ENCODE results near the gene CASS4. TPM values are rescaled to one million over a fixed set of nuclear protein-coding genes. Genes with fewer than 3 reads are reported as not detected.

The CASS4 gene
- total and polyA plus RNA-seq, 4 donors, result 0.26 to 1.6 (median 1.1) TPM

DNA sequence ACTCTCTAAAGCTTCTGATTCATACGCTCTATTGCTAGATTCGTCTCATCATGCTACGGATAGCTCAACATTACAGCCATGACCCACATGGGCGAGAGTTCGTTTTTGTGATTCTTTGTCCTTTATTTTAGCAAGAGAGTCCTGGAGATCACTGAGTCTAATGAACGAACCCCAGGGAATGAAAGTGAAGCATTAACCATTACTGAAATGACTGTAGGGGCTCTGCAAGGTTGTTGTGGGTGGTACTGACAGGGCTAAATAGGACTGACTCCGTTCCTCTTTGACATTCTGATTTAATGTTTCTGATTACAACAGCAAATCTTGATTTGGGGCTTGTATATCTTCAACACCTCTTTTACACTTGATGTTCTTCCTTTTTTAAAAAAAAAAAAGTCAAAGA, 42.7 kb downstream of the CASS4 start:
- Histone ChIP-seq H3K9ac (ENCODE audit: low read depth in 1 of 2, low read length in 2 of 2) (no peak overlapping the region), H3K9me3 (ENCODE audit: control insufficient read depth in 4 of 4, low read length in 3 of 4) (no peaks in the 10 kb centered on the region), H3K27ac (ENCODE audit: low read depth in 1 of 2, low read length in 2 of 2) (no peak overlapping the region), H3K36me3 (ENCODE audit: control insufficient read depth in 4 of 4, insufficient read depth in 3 of 4, low read depth in 1 of 4, low read length in 3 of 4) (peaks cover 0 to 13% (median 2%) of the 10 kb centered on the region in 4 donors), H3K27me3 (ENCODE audit: control insufficient read depth in 4 of 4, insufficient read depth in 4 of 4, low read length in 3 of 4) (no peaks in the 10 kb centered on the region), H3K4me3 (ENCODE audit: low read depth in 1 of 3, low read length in 3 of 3) (no peak overlapping the region), H3K4me1 (ENCODE audit: control insufficient read depth in 4 of 4, insufficient read depth in 4 of 4, low read length in 3 of 4) (no peaks in the 10 kb centered on the region)
- no peak for DNase-seq (ENCODE audit: low spot score)
- TF ChIP-seq RAD21 (IDR thresholded peaks at IDR 0.05) (no peak), SP1 (IDR thresholded peaks at IDR 0.05) (no peak), FOXA1 (IDR thresholded peaks at IDR 0.05) (no peak), HNF4G (IDR thresholded peaks at IDR 0.05) (no peak), GABPA (IDR thresholded peaks at IDR 0.05 in 1 of 2, conservative IDR thresholded peaks at IDR 0.05 in 1 of 2) (no peak), FOXA2 (IDR thresholded peaks at IDR 0.05) (no peak), ATF3 (IDR thresholded peaks at IDR 0.05) (no peak), RXRA (IDR thresholded peaks at IDR 0.05) (no peak), JUND (IDR thresholded peaks at IDR 0.05) (no peak), EGR1 (IDR thresholded peaks at IDR 0.05; ENCODE audit: low read depth in 2 of 2) (no peak), TAF1 (conservative IDR thresholded peaks at IDR 0.05) (no peak), NR2F2 (IDR thresholded peaks at IDR 0.05) (no peak), HNF4A (conservative IDR thresholded peaks at IDR 0.05) (no peak), CTCF (IDR thresholded peaks at IDR 0.05; ENCODE audit: low read depth, low read length, missing input control) (no peak), YY1 (IDR thresholded peaks at IDR 0.05) (no peak)
- TF ChIP-seq, protein P1, sequence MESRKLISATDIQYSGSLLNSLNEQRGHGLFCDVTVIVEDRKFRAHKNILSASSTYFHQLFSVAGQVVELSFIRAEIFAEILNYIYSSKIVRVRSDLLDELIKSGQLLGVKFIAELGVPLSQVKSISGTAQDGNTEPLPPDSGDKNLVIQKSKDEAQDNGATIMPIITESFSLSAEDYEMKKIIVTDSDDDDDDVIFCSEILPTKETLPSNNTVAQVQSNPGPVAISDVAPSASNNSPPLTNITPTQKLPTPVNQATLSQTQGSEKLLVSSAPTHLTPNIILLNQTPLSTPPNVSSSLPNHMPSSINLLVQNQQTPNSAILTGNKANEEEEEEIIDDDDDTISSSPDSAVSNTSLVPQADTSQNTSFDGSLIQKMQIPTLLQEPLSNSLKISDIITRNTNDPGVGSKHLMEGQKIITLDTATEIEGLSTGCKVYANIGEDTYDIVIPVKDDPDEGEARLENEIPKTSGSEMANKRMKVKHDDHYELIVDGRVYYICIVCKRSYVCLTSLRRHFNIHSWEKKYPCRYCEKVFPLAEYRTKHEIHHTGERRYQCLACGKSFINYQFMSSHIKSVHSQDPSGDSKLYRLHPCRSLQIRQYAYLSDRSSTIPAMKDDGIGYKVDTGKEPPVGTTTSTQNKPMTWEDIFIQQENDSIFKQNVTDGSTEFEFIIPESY (IDR thresholded peaks at IDR 0.05), result no peak
- TF ChIP-seq, protein P2, sequence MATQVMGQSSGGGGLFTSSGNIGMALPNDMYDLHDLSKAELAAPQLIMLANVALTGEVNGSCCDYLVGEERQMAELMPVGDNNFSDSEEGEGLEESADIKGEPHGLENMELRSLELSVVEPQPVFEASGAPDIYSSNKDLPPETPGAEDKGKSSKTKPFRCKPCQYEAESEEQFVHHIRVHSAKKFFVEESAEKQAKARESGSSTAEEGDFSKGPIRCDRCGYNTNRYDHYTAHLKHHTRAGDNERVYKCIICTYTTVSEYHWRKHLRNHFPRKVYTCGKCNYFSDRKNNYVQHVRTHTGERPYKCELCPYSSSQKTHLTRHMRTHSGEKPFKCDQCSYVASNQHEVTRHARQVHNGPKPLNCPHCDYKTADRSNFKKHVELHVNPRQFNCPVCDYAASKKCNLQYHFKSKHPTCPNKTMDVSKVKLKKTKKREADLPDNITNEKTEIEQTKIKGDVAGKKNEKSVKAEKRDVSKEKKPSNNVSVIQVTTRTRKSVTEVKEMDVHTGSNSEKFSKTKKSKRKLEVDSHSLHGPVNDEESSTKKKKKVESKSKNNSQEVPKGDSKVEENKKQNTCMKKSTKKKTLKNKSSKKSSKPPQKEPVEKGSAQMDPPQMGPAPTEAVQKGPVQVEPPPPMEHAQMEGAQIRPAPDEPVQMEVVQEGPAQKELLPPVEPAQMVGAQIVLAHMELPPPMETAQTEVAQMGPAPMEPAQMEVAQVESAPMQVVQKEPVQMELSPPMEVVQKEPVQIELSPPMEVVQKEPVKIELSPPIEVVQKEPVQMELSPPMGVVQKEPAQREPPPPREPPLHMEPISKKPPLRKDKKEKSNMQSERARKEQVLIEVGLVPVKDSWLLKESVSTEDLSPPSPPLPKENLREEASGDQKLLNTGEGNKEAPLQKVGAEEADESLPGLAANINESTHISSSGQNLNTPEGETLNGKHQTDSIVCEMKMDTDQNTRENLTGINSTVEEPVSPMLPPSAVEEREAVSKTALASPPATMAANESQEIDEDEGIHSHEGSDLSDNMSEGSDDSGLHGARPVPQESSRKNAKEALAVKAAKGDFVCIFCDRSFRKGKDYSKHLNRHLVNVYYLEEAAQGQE (IDR thresholded peaks at IDR 0.05), result no peak
- TF ChIP-seq, protein P3, sequence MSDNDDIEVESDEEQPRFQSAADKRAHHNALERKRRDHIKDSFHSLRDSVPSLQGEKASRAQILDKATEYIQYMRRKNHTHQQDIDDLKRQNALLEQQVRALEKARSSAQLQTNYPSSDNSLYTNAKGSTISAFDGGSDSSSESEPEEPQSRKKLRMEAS (IDR thresholded peaks at IDR 0.05), result no peak
- WGBS, result 91% methylated on average over 7 of the region's 7 CpGs
